Suprapubic skin (tissue), 4 donors: ENCODE results near the gene COL12A1. TPM values are rescaled to one million over a fixed set of nuclear protein-coding genes. Genes with fewer than 3 reads are reported as not detected.

Experiments used
- DNase-seq, 2 donors: peaks; one replicate each; pipeline ENCODE4 v3.0.0-alpha.2; 2019; ENCODE audit warnings: low spot score in 2 of 2
- H3K27ac ChIP-seq: fragments of 200-600 bp; sonication (generic); one replicate; pipeline ENCODE4 v1.5.1; 2019
- H3K27me3 ChIP-seq: fragments of 200-600 bp; sonication (generic); one replicate; pipeline ENCODE4 v1.5.1; 2019
- H3K36me3 ChIP-seq: fragments of 200-600 bp; sonication (generic); one replicate; pipeline ENCODE4 v1.5.1; 2019
- H3K4me1 ChIP-seq: fragments of 200-600 bp; sonication (generic); one replicate; pipeline ENCODE4 v1.5.1; 2019
- H3K4me3 ChIP-seq: fragments of 200-600 bp; sonication (generic); one replicate; pipeline ENCODE4 v1.5.1; 2019; ENCODE audit warnings: mild to moderate bottlenecking
- H3K9me3 ChIP-seq: fragments of 200-600 bp; sonication (generic); one replicate; pipeline ENCODE4 v1.5.1; 2019
- CTCF ChIP-seq, 2 donors: fragments of 200-600 bp in 1 of 2; fragments of 450-650 bp in 1 of 2; sonication (generic) in 1 of 2; IDR thresholded peaks; one replicate each; pipeline ENCODE4 v1.5.1; 2016 to 2019; ENCODE audit warnings: antibody characterized with exemption in 2 of 2, mild to moderate bottlenecking in 1 of 2, moderate library complexity in 1 of 2
- EP300 ChIP-seq: sonication (generic); formaldehyde crosslinking; IDR thresholded peaks from one replicate; pipeline ENCODE4 v1.6.1; 2017; ENCODE audit warnings: antibody characterized with exemption
- POLR2A ChIP-seq, 2 donors: fragments of 450-650 bp; IDR thresholded peaks; one replicate each; pipeline ENCODE4 v1.6.1; 2017; ENCODE audit warnings: antibody characterized with exemption in 2 of 2, mild to moderate bottlenecking in 2 of 2, moderate library complexity in 2 of 2
- POLR2AphosphoS5 ChIP-seq, 3 donors: sonication (generic); formaldehyde crosslinking; IDR thresholded peaks; one replicate each; pipeline ENCODE4 v1.6.1; 2017; ENCODE audit warnings: antibody characterized with exemption in 3 of 3
- WGBS: methylation state at CpG from one replicate; pipeline ENCODE4 v1.1.5; 2018; 5-methylcytosine and 5-hydroxymethylcytosine counted together
- total RNA-seq, 4 donors: library from RNA; depleted of rRNA; stranded (reverse); fragments of >200 nt; gene quantifications; one replicate each; pipeline ENCODE4 v1.1.0, GENCODE V29; 2016

COL12A1 gene
- total RNA-seq, 4 donors from 2014 or later: 41.2 to 47.2 (median 44.1) TPM

DNA sequence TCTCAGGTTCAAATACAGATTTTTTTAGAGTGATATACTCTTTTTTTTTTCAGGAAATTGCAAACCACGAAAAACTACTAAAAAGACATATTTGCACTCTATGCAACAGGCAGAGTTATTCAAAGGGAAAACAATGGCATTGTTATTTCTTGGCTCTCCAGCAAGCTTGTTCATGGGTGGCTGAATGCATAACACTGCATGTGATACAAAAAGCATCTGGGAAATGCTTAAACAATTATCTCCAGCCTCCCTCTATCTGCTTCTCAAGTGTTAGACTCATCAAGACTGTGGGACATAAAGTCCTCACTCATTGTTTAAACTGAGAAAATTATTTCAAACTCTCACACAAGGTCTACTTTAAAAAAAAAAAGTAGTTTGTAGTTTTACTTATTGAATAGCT lies 7.3 kb upstream of the COL12A1 start:
- Histone ChIP-seq H3K36me3 (no peaks in the 10 kb centered on the region), H3K4me1 (peaks cover 17% of the 10 kb centered on the region), H3K9me3 (no peaks in the 10 kb centered on the region), H3K27me3 (no peaks in the 10 kb centered on the region), H3K4me3 (no peak overlapping the region), H3K27ac (no peak overlapping the region)
- TF ChIP-seq POLR2AphosphoS5 (IDR thresholded peaks at IDR 0.05) (no peak), POLR2A (IDR thresholded peaks at IDR 0.05) (no peak), CTCF (IDR thresholded peaks at IDR 0.05) (no peak), EP300 (no peak)
- WGBS: 24% methylated on average over 1 of the region's 1 CpG
- DNase-seq: no peak

DNA sequence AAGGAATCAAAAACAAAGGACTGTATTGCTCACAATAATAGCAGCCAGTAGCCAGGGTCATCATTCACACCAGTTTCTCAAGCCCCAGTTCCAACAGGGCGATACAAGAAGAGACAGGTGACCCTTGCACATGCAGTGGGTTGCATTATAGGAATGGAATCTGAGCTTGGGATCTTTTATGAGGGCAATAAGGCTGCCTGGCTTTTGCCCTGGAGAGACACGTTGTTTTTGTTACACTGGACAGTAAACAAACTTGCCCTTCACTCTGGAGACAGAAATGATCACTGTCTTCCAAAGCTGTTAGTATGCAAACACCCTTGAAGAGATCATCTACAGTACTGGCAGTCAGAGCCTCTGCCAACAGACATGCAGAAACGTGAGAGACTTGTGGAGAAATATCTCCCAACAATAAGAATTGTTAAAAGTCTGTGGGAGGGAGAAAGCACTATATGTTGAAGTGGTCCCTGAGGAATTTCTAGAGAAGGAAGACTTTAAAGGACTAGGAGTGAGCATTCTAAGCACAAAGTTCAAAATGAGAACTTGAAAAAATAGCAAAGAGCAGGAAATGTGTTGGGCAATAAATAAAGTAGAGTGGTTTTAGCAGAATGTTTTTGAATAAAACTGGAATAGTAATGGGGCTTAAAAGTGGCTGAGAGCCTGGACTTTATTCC lies 6.2 kb upstream of the COL12A1 start:
- TF ChIP-seq POLR2A (IDR thresholded peaks at IDR 0.05) (no peak), EP300 (no peak), CTCF (IDR thresholded peaks at IDR 0.05) (no peak), POLR2AphosphoS5 (IDR thresholded peaks at IDR 0.05) (no peak)
- Histone ChIP-seq H3K27ac (no peak overlapping the region), H3K4me3 (no peak overlapping the region), H3K4me1 (peaks cover 23% of the 10 kb centered on the region), H3K27me3 (peaks cover 9% of the 10 kb centered on the region), H3K36me3 (no peaks in the 10 kb centered on the region), H3K9me3 (no peaks in the 10 kb centered on the region)
- WGBS: 21% methylated on average over 3 of the region's 3 CpGs
- DNase-seq: no peak

DNA sequence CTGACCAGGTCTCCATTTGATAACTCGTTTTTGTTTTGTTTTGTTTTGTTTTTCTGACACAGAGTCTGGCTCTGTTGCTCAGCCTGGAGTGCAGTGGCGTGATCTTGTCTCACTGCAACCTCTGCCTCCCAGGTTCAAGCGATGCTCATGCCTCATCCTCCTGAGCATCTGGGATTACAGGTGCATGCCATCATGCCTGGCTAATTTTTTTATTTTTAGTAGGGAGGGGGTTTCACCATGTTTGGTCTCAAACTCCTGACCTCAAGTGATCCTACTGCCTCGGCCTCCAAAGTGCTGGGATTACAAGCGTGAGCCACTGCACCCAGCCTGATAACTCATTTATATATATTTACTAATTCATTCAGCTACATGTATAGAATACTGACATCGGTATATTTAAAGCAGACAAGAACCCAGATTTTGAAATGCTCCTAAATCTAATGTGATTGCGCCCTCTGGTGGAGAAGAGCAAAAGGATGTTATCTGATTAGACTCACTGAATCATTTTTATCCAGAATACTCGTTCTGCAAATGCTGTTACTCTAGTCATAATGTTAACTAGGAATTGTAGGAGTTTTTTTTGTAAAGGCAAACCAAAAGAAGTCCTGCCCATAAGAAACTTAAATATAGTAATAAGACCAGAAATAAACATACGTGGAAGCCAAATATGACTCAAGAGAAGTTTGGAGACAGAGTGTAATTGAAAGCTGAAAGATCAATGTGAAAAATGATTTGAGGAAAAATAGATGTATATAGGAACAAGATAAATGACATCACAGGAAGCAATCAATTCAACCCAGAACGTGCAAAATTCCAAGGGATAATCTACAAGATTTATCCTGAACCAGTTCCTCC lies 5.3 kb upstream of the COL12A1 start:
- H3K36me3 ChIP-seq: no peaks in the 10 kb centered on the region
- peaks cover 33% of the 10 kb centered on the region for H3K4me1 ChIP-seq
- H3K9me3 ChIP-seq: no peaks in the 10 kb centered on the region
- peaks cover 17% of the 10 kb centered on the region for H3K27me3 ChIP-seq
- TF ChIP-seq POLR2A (IDR thresholded peaks at IDR 0.05): no peak
- peak; percentile 65 to 66 for TF ChIP-seq CTCF (IDR thresholded peaks at IDR 0.05)
- TF ChIP-seq EP300: no peak
- no peak for TF ChIP-seq POLR2AphosphoS5 (IDR thresholded peaks at IDR 0.05)
- WGBS: 25% methylated on average over 10 of the region's 10 CpGs
- no peak overlapping the region for H3K27ac ChIP-seq
- H3K4me3 ChIP-seq: no peak overlapping the region
- DNase-seq: no peak

- TF ChIP-seq CTCF (IDR thresholded peaks at IDR 0.05) (no peak), POLR2AphosphoS5 (IDR thresholded peaks at IDR 0.05) (no peak), POLR2A (IDR thresholded peaks at IDR 0.05) (no peak), EP300 (no peak)
- no peak overlapping the region for H3K4me3 ChIP-seq
- DNase-seq: no peak
- 32% methylated on average over 7 of the region's 7 CpGs for WGBS
- no peaks in the 10 kb centered on the region for H3K36me3 ChIP-seq
- no peaks in the 10 kb centered on the region for H3K9me3 ChIP-seq
- peaks cover 34% of the 10 kb centered on the region for H3K27me3 ChIP-seq
- no peak overlapping the region for H3K27ac ChIP-seq
- peaks cover 50% of the 10 kb centered on the region for H3K4me1 ChIP-seq
Observed at GRCh38 chr6:75209184-75209723, 3.4 kb upstream of the COL12A1 start.
